Fibroblast of upper back skin (primary cell): ENCODE measurements around the gene VEZT.
A peak's percentile ranks its signal among the peaks of the same experiment; 100 is the strongest.
"Not testable (repeated sequence)": the region's sequence is repeated elsewhere in the genome, so short reads cannot be mapped to it uniquely, and the experiment has no call there.

Experiments
- DNase-seq: peaks from one replicate; pipeline ENCODE4 v3.0.0-alpha.2; 2013

Gene VEZT

DNA sequence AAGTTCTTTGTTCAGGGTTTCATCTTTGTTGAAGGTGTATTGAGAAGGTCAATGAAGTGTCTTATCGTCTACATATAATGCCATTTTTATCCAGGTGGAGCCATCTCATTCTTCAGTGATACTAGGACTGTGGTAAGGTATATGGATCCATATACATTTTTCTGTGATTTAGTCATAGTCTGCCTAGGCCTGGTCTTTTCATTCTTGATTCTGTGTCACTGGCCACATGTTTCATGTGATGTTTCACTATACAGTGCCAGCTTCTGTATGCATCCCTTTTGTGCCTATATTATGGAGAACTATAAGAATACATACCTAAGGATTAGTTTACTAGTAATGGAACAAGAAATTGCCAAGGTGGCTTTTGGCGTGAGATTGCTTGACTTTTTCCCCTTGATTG, 40.5 kb downstream of the VEZT start:
- DNase-seq, result peak; percentile 63

DNA sequence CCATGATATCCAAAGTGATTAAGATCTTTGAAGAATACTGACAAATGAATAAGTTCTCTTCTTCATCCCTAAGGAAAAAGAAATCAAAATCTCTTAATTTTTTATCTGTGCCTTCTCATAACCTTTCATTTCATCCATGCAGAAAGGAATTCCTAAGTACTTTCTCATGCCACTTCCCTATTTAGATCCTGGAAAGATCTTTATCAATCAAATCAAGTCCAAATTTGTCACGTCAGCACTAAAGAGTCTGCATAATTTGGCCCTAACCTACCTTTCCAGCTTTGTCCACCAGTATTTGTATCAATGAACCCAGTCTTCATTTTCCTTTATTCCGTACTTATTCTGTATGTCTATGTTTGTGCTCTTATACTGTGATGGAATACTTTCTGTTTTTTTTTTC, 41.2 kb downstream of the VEZT start:
- DNase-seq, result peak; percentile 11

DNA sequence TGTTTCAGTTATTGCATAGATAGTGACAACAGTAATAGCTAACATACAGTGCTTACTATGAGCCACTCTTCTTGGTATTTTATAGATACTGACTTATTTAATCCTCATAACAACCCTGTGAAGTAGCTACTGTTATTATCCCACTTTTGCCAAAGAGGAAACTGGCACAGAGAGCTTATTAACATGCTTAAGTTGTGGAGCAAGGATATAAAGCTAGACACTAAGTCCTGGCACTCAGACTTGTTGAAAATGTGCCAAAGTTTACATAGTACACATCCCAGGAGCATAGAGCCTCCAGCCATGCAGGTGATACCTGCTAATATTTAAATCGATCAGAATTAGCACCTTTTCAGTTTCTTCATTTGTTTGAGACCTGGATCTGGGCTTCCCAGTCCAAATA, 41.8 kb downstream of the VEZT start:
- no peak for DNase-seq

DNA sequence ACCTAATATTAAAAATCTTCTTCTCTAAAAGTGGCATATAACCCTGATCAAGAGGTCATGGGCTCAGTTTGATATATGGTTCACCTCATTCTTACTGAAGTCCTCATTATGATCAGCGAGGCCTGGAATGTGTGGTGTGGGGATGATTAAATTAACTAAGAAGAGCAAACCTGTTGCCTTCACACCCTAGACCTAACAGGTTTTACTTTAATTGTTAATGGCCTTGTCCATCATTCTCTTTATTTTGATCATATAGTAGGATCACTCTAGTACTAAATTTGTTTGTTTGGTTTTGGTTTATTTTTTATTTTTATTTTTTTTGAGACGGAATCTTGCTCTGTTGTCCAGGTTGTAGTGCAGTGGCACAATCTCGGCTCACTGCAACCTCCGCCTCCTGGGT, 43.5 kb downstream of the VEZT start:
- no peak for DNase-seq

DNA sequence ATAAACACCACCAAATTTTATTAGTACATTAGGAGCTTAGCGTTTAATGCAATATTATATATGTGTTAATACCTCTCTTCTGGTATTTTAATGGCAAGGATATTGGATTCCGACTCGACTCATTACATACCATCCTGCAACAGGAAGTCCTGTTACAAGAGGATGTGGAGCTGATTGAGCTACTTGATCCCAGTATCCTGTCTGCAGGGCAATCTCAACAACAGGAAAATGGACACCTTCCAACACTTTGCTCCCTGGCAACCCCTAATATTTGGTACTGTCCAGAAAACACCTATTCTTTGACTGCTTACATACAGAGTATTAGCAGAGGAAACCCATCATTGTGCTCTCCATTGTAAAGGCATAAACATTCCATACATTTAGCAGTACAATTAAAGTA, 45.2 kb downstream of the VEZT start:
- DNase-seq, result peak; percentile 40

DNA sequence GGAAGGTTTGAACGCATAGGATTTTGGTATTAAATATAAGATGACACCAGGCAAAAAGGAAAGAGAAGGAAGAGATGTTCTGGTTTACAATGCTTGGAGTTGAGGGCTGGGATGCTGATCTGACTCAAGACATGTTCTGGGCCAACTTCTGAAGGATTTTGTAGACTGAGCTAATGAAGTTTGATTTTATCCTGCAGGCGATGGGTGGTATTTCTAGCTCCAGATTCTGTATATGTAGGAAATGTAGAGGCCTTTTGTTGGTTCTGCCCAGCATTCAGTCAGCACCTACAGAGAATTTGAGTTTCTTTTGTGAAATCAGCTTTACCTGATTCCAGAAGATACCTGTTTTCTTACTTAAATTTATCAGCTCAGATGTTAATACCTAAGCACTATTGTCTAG, 48.2 kb downstream of the VEZT start:
- no peak for DNase-seq

DNA sequence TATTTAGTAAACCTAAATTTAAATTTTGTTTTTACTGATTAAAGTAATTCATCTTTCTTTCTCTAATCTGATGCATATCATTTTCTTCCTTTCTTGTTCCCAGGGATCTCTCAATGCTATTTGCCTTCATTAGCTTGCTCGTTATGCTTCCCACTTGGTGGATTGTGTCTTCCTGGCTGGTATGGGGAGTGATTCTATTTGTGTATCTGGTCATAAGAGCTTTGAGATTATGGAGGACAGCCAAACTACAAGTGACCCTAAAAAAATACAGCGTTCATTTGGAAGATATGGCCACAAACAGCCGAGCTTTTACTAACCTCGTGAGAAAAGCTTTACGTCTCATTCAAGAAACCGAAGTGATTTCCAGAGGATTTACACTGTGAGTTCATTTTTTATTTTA, 48.6 kb downstream of the VEZT start:
- DNase-seq, result no peak

DNA sequence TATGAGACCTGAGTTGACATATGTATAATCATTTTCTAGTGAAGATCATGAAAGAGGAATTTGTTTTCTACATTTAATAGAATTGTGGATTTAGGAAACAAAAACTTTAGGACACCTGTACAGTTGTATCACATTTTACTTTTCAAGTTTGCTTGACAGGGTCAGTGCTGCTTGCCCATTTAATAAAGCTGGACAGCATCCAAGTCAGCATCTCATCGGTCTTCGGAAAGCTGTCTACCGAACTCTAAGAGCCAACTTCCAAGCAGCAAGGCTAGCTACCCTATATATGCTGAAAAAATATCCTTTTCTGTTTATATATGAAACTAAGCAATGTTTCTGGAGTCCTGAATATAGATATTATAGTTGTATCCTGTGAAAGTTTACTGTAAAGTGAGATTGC, 52.3 kb downstream of the VEZT start:
- DNase-seq, result no peak

DNA sequence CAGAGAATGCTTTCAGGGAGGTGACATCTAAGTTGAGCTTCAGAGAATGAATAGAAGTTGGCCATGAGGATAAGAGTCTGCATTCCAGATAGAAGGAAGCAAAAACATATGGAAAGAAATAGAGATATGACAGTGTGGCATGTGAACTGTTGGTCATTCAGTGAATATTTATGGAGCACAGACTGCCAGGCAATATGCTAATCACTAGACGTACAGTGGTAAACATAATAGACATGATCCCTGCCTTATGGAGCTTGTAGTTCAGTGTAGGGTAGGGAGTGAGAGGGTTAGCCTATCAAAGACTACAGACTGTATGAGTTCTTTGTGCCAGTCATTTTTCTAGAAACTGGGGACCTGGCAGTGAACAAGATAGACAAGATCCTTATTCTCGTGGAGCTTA, 53.9 kb downstream of the VEZT start:
- DNase-seq, result no peak

DNA sequence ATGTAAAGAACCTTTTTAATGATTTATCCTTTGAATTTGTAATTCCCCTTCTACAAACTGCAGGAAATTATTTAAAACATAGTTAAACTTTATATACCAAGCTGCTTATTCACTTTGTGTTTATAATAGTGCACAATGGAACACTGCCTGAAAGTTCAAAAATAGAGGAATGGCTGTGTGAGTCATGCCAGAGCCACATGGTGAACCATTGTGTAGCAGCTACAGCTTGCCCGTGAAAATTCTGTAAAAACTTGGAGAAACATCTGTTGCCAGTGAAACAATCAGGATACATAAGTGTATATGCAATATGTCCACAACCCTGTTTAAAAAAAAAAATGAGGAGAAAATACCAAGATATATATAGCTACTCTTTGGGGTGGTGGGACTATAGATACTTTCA, 59.5 kb downstream of the VEZT start:
- peak; percentile 91 for DNase-seq

DNA sequence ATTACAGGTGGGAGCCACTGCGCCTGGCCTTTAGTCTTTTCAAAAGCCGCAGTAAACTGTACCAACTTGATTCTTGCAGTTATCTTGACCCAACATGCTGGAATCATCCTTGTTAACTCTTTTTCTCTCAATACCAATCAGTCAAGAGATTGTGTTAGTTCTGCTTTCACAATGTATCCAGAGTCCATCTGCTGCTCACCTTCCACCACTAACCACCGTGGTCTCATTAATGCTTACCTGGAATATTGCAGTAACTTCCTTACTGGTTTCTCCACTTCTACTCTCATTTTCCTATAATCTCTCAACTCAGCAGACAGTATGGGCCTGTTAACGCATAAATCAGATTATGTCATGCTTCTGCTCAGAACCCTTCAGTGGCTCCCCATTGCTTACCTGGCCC, 62.2 kb downstream of the VEZT start:
- DNase-seq, result no peak

DNA sequence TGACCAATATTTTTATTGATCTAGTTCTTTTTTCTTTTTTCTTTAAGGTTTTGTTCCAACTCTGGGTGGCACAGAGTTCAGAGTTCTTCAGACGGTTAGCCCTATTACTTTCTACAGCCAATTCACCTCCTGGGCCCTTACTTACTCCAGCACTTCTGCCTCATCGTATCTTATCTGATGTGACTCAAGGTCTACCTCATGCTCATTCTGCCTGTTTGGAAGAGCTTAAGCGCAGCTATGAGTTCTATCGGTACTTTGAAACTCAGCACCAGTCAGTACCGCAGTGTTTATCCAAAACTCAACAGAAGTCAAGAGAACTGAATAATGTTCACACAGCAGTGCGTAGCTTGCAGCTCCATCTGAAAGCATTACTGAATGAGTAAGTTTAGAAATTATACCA, 64.7 kb downstream of the VEZT start:
- no peak for DNase-seq

DNA sequence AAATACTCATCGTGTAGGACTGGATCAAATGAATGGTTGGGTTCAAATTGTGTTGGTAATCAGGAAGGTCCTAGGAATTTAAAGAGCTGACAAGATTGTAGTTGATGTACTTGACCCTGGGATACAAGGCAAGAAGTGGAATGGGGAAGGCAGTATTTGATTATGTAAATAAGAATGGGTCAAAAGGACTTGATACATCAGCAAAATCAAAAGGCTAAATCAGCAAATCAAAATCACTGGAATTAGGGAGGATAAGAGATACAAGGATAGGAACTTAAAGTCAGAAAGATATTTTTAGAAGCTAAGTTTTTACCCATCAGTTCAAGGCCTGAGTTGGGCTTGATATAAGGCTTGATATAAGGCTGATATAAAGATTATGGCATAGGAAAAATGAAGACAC, 65.8 kb downstream of the VEZT start:
- DNase-seq, result no peak

DNA sequence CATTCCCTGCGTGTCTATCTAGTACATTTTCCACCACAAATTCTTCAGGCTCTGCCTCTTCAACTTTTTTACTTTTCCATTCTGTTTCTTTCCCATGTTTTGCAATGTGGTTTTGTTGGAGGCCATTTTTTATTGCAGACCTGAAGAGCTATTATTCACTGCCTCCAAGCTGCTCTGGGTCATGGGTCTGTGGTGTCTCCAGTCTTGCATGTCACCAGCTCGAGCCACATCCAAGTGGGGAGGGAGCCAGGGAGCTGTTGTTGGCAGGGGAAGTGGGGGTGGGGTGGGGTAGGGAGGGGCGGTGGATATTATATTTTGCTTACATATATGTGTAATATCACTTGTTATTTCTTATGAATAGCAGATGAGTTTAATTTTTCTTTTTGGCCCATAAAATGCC, 69.1 kb downstream of the VEZT start:
- DNase-seq, result no peak

DNA sequence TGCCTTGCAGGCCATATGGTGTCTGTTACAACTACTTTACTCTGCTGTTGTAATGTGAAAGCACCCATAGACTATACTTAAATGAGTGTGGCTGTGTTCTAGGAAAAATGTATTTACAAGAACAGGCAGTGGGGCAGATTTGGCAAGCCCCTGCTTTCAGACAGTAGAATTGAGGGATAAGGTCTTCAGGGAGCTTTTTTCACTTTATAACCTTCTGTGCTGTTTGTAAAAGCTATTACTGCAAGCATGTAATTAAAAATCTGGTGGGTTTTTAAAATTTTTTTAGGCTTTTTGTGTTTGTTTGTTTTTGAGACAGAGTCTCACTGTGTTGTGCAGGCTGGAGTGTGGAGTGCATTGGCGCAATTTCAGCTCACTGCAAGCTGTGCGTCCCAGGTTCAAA, 73.9 kb downstream of the VEZT start:
- no peak for DNase-seq

DNA sequence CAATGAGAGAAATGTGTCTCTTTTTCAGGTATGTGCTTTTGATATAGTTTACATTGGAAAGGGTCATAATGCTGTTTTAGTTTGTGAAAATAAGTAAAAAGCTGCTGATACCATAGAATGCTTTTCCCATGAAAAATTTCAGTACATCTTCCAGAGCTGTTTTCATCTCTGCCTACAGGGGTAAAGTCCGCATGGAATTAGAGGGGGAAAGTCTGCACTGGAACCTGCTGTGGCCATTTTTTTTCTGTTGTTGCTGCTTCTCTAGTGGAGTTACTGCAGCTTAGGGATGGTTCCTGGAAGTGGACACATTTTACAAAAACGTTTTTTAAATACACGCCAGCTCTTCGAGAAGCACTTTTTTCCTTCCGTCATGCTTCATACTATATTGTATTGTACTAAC, 81.3 kb downstream of the VEZT start:
- DNase-seq, result no peak

DNA sequence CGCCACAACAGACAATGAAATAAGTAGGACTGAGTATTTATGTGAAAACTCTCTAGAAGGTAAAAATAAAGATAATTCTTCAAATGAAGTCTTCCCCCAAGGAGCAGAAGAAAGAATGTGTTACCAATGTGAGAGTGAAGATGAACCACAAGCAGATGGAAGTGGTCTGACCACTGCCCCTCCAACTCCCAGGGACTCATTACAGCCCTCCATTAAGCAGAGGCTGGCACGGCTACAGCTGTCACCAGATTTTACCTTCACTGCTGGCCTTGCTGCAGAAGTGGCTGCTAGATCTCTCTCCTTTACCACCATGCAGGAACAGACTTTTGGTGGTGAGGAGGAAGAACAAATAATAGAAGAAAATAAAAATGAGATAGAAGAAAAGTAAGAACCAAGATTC, 82.7 kb downstream of the VEZT start:
- no peak for DNase-seq

DNA sequence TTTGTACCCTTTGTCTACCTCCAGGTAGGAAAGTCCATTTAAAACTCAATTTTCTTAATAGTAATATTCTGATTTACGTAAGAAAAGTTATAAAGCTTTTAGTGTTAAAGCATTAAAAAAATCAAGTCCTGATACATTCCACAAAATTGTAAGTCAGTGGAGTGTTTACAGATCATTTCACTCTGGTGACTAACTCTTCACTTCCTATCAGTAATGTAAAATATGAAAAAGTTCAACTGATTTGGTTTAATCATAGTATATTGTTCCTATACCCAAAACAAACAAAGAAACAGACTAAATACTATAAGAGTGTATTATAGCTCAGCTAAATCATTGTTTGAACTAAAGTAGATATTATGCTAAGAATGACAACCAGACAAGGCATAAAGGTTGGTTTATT, 85.9 kb downstream of the VEZT start:
- DNase-seq, result no peak

DNA sequence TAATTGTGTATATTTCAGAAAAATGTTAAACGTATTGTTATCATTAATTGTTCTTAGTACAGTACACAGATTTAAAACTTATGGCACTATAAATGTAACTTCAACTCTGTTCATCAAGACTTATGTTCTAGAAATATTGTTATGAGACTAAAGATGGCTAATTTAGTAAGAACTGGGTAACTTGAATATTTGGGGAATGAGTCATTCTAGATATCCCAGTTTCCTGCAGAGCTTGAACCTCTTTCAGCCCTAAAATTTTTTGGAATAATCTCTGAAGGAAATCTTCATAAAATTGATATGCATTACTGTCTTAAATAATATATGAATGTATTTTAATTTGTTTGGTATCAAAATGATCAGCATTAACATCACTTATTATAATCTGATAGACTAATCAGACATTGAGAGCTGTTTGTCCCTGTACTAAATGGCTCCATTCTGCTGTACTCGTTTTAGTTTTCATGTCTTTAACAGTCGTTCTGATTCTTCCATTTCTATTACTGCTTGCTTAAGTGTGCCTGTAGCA, 87.1 kb downstream of the VEZT start:
- peak; percentile 50 for DNase-seq

DNA sequence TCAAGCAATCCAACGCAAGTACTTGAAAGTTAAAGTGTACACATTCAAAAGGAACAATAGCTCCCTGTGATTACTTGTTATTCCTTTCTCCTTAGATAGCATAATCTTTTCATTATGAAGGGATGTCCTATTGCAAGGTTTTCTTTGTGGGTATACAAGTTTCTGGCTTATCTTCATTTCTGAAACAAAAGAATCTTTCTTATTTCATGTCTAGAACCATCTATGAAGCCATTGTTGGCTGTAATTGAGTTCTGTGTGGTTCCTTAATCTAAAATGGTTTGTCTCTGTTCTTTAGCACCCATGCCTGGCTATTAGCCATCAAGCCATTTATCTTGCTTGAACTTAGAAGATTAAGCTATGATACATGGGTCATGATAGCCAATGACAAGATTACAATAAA, 95.0 kb downstream of the VEZT start:
- DNase-seq, result no peak

DNA sequence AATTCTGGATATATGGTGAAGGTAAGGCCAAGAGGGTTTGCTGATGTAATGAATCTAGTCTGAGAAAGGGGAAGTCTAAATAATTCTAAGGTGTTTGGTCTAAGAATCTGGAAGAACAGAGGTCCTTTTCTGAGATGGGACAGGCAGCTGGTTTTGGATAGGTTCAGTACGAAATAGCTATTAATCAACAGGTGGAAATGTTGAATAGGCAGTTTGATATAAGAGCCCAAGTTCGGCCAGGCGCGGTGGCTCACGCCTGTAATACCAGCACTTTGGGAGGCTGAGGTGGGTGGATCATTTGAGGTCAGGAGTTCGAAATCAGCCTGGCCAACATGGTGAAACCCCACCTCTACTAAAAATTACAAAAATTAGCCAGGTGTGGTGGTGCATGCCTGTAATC, 97.1 kb downstream of the VEZT start:
- not testable (repeated sequence) for DNase-seq

DNA sequence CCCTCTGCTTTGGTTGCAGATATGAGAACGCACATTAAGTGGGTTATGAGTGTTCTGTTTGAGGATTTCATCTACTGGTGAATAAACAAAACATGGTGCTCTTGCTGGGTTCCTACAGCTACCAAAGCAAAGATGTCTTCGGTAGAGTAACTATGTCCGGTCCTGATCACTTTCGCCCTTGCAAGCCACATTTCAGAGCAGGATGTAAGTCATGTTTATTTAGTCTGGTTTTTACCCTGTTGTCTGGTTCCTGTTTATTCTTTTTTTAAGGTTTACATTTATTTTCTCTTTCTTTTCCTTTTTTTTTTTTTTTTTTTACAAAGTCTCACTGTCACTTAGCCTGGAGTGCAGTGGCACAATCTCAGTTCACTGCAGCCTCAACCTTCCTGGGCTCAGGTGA, 99.2 kb downstream of the VEZT start:
- DNase-seq, result no peak

DNA sequence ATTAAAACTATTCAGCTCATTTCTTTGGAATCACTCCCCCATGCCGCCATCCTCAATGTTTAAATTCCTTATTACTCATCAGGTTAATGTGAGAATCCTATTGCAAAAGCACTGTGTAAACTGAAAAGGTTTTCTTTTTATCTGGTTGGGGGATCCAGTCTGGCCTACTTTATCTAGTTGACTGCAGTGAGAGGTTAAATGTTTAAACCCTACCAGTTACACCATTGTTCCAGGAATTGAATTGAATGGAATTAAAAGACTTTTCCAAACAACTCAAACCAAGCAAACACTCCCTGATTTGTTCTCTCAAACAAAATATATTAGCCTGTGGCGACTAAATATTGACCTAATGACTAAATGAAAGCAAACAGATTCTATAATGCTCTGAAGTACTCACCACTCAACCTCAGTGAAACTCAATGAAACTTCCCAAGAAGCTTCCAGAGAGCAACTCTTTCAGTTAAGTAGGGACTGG, 100.5 kb downstream of the VEZT start:
- DNase-seq, result peak; percentile 85

DNA sequence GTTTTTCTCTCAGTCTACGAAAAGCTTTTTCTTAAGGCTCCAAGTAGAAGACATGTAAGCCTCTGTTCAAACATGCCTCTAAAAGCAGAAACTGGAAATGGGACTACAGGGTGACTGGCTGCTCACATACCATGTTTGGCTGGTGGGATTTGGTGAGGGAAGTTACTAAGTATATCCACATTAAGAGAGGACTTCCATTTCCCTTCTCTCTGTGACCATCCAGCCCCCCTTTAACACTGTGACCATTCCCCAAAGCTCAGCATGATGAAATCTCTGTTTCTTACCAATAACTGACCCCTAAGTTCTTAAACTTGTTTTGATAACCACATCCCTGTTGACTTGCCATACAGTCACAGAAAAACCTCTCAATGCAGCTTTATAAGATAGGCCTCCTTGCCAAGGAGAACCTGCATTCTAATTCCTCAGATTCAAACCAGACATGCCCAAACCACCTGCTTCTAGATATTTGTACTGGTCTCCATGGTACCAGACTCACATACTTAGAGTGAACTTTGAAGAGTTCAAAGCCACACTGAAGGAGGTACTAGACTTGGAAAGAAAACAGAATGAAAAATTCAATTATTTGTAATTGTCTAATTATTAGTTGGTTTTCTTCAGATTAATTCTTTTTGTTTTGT, 102.2 kb downstream of the VEZT start:
- DNase-seq, result peak; percentile 59

DNA sequence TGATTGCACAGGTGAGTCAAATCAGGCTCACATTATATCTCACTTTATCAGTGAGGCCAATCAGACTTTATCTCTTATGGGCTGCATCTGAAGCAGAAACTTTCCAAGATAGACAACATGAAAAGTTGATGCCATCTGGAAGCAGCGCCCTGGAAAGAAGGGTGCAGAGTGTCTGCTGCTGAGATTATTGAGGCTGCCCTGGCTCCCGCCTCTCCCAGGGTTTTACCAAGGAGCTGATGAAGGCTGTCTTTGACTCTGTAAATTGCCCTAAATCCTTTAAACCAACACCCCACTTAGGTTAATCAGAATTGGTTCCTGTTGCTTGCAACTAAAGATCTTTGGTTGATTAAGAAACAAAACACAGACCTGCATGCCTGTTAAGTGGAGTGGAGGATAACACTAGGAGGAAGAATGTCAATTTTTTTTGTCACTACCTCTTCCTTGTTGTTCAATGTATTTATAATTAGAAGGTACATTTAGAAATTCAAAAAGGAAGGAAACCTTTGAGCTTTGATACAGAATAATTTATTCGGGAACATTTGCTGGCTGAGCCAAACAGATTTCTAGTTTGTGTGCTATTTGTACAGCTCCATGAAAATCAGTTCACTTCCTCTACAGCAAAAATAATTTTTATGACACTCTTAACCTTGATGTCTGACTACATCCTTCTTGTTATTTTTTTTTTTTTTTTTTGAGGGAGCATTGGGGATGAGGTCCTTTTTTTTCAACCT, 104.1 kb downstream of the VEZT start:
- DNase-seq, result no peak
